Endothelial cell of umbilical vein (primary cell): Measurements from ENCODE around the gene CYP1B1. TPM values are rescaled to one million over a fixed set of nuclear protein-coding genes. Genes with fewer than 3 reads are reported as not detected.

ENCODE experiments used
- BruUV-seq: library from RNA; stranded (reverse); fragments of 400-500 nt; replicated peaks from 2 replicates; lab custom pipeline; 2021; lab: Mats Ljungman, UMichigan
- CTCF ChIA-PET: fragments of 300-600, 350-600 bp; sonication (Branson Sonifier 250); formaldehyde crosslinking; loops from one replicate; lab custom pipeline; 2021; ENCODE audit warnings: antibody characterized with exemption, inconsistent platforms; lab: Charles Lee
- POLR2A ChIA-PET: fragments of 300-600, 350-600 bp; sonication (Branson Sonifier 250); formaldehyde crosslinking; loops from one replicate; lab custom pipeline; 2021; ENCODE audit warnings: antibody characterized with exemption, inconsistent platforms; lab: Charles Lee
- DNase-seq: peaks from one replicate; pipeline ENCODE4 v3.0.0-alpha.2; 2011; ENCODE audit warnings: low read depth, low spot score
- FAIRE-seq: peaks from 2 replicates; lab custom pipeline; 2011; peaks lifted over from hg19 to GRCh38; lab: Jason Lieb, UNC
- H2AFZ ChIP-seq: 2 replicates; pipeline ENCODE4 v1.6.0; 2012; ENCODE audit warnings: low read depth, low read length, control low read depth, inconsistent platforms
- H3K27ac ChIP-seq: 2 replicates; pipeline ENCODE4 v1.5.1; 2011; ENCODE audit warnings: low read depth, mild to moderate bottlenecking, control low read depth, low read length, moderate library complexity; ENCODE audit not compliant: insufficient read depth
- H3K27me3 ChIP-seq, 2 experiments: 2 replicates each; pipeline versions ENCODE4 v1.6.0 to v1.6.1; 2011; ENCODE audit warnings: low read length in 2 of 2, mixed read lengths in 1 of 2; ENCODE audit not compliant: control insufficient read depth in 2 of 2, insufficient read depth in 2 of 2
- H3K36me3 ChIP-seq, 2 experiments: 2 replicates in 1 of 2; 3 replicates in 1 of 2; pipeline ENCODE4 v1.5.1; 2011; ENCODE audit warnings: low read length in 2 of 2, mild to moderate bottlenecking in 1 of 2, moderate library complexity in 1 of 2; ENCODE audit not compliant: control insufficient read depth in 2 of 2, insufficient read depth in 2 of 2; ENCODE audit errors: extremely low read depth in 1 of 2
- H3K4me1 ChIP-seq: 3 replicates; pipeline ENCODE4 v1.5.1; 2011; ENCODE audit warnings: mild to moderate bottlenecking, low read length; ENCODE audit not compliant: control insufficient read depth, insufficient read depth; ENCODE audit errors: extremely low read depth
- H3K4me2 ChIP-seq: 2 replicates; pipeline ENCODE4 v1.6.1; 2011; ENCODE audit warnings: low read length, control low read depth, mixed read lengths; ENCODE audit not compliant: insufficient read depth
- H3K4me3 ChIP-seq, 3 experiments: fragments of 200-600 bp in 1 of 3; sonication (generic), shearing (Covaris generic) in 1 of 3; replicated peaks in 1 of 3; 2 replicates each; pipeline ENCODE4 v1.5.1; 2011 to 2016; ENCODE audit warnings: control low read depth in 3 of 3, low read length in 3 of 3, mild to moderate bottlenecking in 2 of 3, inconsistent platforms in 1 of 3, low read depth in 1 of 3, moderate library complexity in 1 of 3; ENCODE audit not compliant: insufficient read depth in 1 of 3
- H3K79me2 ChIP-seq: 2 replicates; pipeline ENCODE4 v1.6.0; 2012; ENCODE audit warnings: low read length, inconsistent platforms; ENCODE audit not compliant: control insufficient read depth, insufficient read depth
- H3K9ac ChIP-seq: replicated peaks from 2 replicates; pipeline ENCODE3; 2011; ENCODE audit warnings: low read length, control low read depth; ENCODE audit not compliant: insufficient read depth; ENCODE audit errors: extremely low read depth
- H3K9me1 ChIP-seq: replicated peaks from 3 replicates; pipeline ENCODE4 v1.6.0; 2011; ENCODE audit warnings: mild to moderate bottlenecking, low read length; ENCODE audit not compliant: control insufficient read depth, insufficient read depth; ENCODE audit errors: extremely low read depth
- H3K9me3 ChIP-seq: replicated peaks from 2 replicates; pipeline ENCODE4 v1.5.1; 2012; ENCODE audit warnings: low read length, inconsistent platforms; ENCODE audit not compliant: control insufficient read depth, insufficient read depth
- H4K20me1 ChIP-seq: replicated peaks from 2 replicates; pipeline ENCODE3; 2011; ENCODE audit warnings: mild to moderate bottlenecking, low read length; ENCODE audit not compliant: control insufficient read depth, insufficient read depth; ENCODE audit errors: extremely low read depth
- CTCF ChIP-seq, 2 donors: IDR thresholded peaks; 1 replicate in 1 of 2; 2 replicates in 1 of 2; pipeline ENCODE4 v1.5.1; 2011; ENCODE audit warnings: low read length in 2 of 2, mild to moderate bottlenecking in 2 of 2, moderate library complexity in 2 of 2, control low read depth in 1 of 2, inconsistent platforms in 1 of 2, low read depth in 1 of 2; ENCODE audit not compliant: insufficient read depth in 1 of 2; ENCODE audit errors: extremely low read depth in 1 of 2
- EZH2 ChIP-seq: IDR thresholded peaks from 2 replicates; pipeline ENCODE4 v1.6.1; 2012; ENCODE audit warnings: borderline replicate concordance, low read depth, mild to moderate bottlenecking, moderate library complexity, low read length, inconsistent platforms; ENCODE audit not compliant: severe bottlenecking
- FOS ChIP-seq: IDR thresholded peaks from 2 replicates; pipeline ENCODE4 v1.6.1; 2011; ENCODE audit warnings: mild to moderate bottlenecking, low read length, moderate library complexity, borderline replicate concordance; ENCODE audit not compliant: insufficient read depth
- GATA2 ChIP-seq: IDR thresholded peaks from 2 replicates; pipeline ENCODE4 v1.7.0; 2011; ENCODE audit warnings: low read depth, mild to moderate bottlenecking, moderate library complexity, mixed read lengths, low read length; ENCODE audit not compliant: insufficient read length, insufficient read depth
- JUN ChIP-seq: IDR thresholded peaks from 2 replicates; pipeline ENCODE4 v1.6.1; 2011; ENCODE audit warnings: borderline replicate concordance, low read depth; ENCODE audit not compliant: insufficient read length, insufficient read depth
- MAX ChIP-seq: IDR thresholded peaks from 2 replicates; pipeline ENCODE4 v1.6.1; 2011; ENCODE audit not compliant: insufficient read depth, insufficient read length
- MYC ChIP-seq: IDR thresholded peaks from one replicate; pipeline ENCODE4 v1.6.1; 2011; ENCODE audit warnings: mild to moderate bottlenecking, low read depth, low read length
- POLR2A ChIP-seq: IDR thresholded peaks from 2 replicates; pipeline ENCODE4 v1.6.1; 2012; ENCODE audit warnings: low read depth, mild to moderate bottlenecking, control low read depth, low read length
- POLR2AphosphoS5 ChIP-seq: IDR thresholded peaks from 2 replicates; pipeline ENCODE4 v1.6.1; 2012; ENCODE audit warnings: low read depth, mild to moderate bottlenecking, control low read depth, low read length, moderate library complexity; ENCODE audit not compliant: insufficient read depth
- dilution Hi-C: fragments of 300-500 bp; cut with MboI; formaldehyde crosslinking; loops from one replicate; pipeline ENCODE4 v1.15.0; 2019; ENCODE audit warnings: low sequenced_read_pairs; ENCODE audit not compliant: extremely low pct_ligation_motif_present
- intact Hi-C: fragments of 100-400 bp; cut with micrococcal nuclease; formaldehyde crosslinking; loops from one replicate; pipeline ENCODE4 v1.10.0; 2022
- polyA plus RNA-seq, 4 experiments: library from polyadenylated mRNA; depleted of rRNA in 3 of 4; stranded (reverse) in 3 of 4; unstranded in 1 of 4; fragments of >200 nt; gene quantifications; 2 replicates each; pipeline versions ENCODE4 v1.2.1 to v1.2.3, GENCODE V29; 2011 to 2012; ENCODE audit warnings: missing spikeins in 1 of 4
- total RNA-seq: library from RNA; stranded (reverse); gene quantifications from 2 replicates; pipeline ENCODE4 v1.2.3, GENCODE V29; 2021

Gene CYP1B1
- total and polyA plus RNA-seq, 2 donors (not counting 3 experiments of a cell fraction or from before 2014, with no cell fraction given), result 0.01 TPM; not detected in 1

- ChIA-PET CTCF (interaction anchor here (0.7 to 2.2 kb wide), 5 partner anchors 10 to 169 kb away, joined by 3 to 13 read pairs (median 5); no protein-coding TSS in a partner anchor), POLR2A (no interaction called here)
- H3K36me3 ChIP-seq, result no peaks in the 10 kb centered on the region
- intact Hi-C loops (no loop called here), dilution Hi-C loops (no loop called here)
- H3K27me3 ChIP-seq, result no peaks in the 10 kb centered on the region
- no peaks in the 10 kb centered on the region for H3K9me3 ChIP-seq
- no peak overlapping the region for H2AFZ ChIP-seq
- H3K4me1 ChIP-seq, result peaks cover 5% of the 10 kb centered on the region
- no peak for FAIRE-seq
- no peak for TF ChIP-seq EZH2
- TF ChIP-seq MAX, result no peak
- TF ChIP-seq GATA2, result no peak
- TF ChIP-seq FOS, result no peak
- TF ChIP-seq JUN, result no peak
- no peak for TF ChIP-seq POLR2AphosphoS5
- TF ChIP-seq CTCF (IDR thresholded peaks at IDR 0.05; ENCODE audit: extremely low read depth in 1 of 2, insufficient read depth in 1 of 2, low read depth in 1 of 2, low read length in 2 of 2), result no peak
- no peak for TF ChIP-seq MYC
- TF ChIP-seq POLR2A, result no peak
- no peaks in the 10 kb centered on the region for H3K79me2 ChIP-seq
- no peak overlapping the region for H3K27ac ChIP-seq
- H3K4me3 ChIP-seq, result no peak overlapping the region
- BruUV-seq, result no TSS peak
- no peak overlapping the region for H3K9ac ChIP-seq
- DNase-seq, result no peak
- H3K4me2 ChIP-seq, result no peak overlapping the region
- H4K20me1 ChIP-seq, result no peaks in the 10 kb centered on the region
- H3K9me1 ChIP-seq, result no peaks in the 10 kb centered on the region
Measured at GRCh38 chr2:38105922-38106321, 30.0 kb upstream of the CYP1B1 start.
